Omental fat pad (tissue), 4 donors: ENCODE data around the gene UTF1. TPM values are rescaled to one million over a fixed set of nuclear protein-coding genes. Genes with fewer than 3 reads are reported as not detected.

Experiments used
- ATAC-seq: fragments of 150-250 bp; one replicate; pipeline ENCODE4 v1.9.1; 2016; ENCODE audit warnings: mild to moderate bottlenecking, moderate library complexity; ENCODE audit not compliant: low FRiP score
- DNase-seq: peaks from one replicate; pipeline ENCODE4 v3.0.0-alpha.2; 2019; ENCODE audit warnings: low spot score
- total RNA-seq, 4 donors: library from RNA; depleted of rRNA; stranded (reverse); fragments of >200 nt; gene quantifications; one replicate each; pipeline ENCODE4 v1.1.0, GENCODE V29; 2016
- TF ChIP-seq, protein P1 (sequence below), 3 donors: fragments of 450-650 bp; IDR thresholded peaks; one replicate each; pipeline ENCODE4 v1.5.1; 2016 to 2017; ENCODE audit warnings: antibody characterized with exemption in 3 of 3, mild to moderate bottlenecking in 3 of 3, moderate library complexity in 2 of 3

Gene UTF1
- total RNA-seq, 4 donors from 2014 or later: not detected

DNA sequence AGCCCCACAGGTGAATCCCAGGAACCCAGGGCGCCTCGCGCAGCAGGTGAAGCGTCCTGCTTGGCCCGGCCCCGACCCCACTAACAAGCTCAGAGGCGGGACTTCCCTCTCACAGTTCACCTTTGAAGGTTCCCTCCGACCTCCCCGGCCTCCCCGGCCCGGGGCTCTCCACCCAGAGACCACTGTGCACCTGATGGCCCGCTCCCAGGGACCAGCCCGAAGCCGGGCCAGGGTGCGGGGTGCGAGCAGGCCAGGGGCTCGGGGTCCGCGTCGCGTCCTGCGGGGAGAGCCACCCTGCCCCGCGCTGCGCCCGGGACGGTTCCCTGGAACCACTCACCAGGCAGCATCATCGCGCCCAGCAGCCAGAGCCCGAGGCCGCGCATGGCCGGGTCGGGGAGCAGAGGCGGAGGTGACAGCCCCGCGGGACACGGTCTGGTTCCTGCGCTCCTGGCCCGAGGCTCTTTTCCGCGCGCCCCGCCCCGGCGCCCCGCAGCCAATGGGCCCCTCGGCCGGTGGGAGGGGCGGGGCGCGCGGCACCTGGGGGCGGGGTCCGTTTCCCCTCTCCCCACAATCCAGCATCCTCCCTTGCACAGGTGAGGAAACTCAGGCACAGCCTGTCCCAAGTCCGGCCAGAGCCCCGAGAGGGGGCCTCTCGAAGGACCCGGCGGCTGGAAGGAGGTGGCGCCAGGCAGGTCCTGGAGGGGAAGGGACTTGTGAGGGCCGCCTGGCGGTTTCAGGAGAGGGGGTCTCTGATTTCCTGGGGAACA, 46.6 kb downstream of the UTF1 start, which contains the start of gene ADAM8:
ADAM8 (minus strand) TSS at position 434 of the 767 bp plus-strand sequence; CDS start at position 383, 51 bp downstream.
- ATAC-seq (no peak), DNase-seq (no peak)
- TF ChIP-seq, protein P1, sequence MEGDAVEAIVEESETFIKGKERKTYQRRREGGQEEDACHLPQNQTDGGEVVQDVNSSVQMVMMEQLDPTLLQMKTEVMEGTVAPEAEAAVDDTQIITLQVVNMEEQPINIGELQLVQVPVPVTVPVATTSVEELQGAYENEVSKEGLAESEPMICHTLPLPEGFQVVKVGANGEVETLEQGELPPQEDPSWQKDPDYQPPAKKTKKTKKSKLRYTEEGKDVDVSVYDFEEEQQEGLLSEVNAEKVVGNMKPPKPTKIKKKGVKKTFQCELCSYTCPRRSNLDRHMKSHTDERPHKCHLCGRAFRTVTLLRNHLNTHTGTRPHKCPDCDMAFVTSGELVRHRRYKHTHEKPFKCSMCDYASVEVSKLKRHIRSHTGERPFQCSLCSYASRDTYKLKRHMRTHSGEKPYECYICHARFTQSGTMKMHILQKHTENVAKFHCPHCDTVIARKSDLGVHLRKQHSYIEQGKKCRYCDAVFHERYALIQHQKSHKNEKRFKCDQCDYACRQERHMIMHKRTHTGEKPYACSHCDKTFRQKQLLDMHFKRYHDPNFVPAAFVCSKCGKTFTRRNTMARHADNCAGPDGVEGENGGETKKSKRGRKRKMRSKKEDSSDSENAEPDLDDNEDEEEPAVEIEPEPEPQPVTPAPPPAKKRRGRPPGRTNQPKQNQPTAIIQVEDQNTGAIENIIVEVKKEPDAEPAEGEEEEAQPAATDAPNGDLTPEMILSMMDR (IDR thresholded peaks at IDR 0.05): no peak

DNA sequence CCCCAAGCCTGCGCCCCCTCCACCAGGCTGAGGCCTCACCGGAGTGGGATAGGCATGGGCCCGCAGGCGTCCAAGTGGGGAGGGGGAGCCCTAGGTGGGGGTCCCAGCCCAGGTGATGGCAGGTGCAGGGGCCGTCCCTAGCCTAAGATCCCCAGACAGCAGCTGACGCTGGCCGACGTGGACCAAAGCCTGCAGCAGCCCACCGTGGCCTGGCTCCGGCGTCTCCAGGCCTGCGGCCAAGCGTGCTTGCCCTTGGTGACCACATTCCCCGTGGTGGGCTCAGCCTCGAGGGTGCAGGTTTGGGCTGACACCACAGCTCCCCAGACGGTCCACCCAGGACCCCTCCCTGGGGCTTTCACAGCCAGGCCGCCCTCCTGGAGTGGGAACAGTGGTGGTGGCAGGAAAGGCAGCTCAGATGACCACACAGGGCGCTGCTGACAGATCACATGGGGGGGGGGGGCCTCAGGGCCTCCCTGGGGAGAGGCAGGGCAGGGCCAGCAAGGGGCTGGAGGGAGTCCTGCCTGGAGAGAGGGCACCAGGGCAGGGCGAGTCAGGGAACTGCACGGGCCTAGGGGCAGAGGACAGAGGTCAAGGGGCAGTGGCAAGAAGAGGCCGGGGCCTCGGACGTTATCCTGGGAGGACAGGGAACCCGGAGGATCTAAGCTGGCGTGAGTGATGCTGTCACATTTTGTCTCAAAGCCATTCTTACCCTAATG, 47.4 kb downstream of the UTF1 start:
- no peak for DNase-seq
- no peak for ATAC-seq
- TF ChIP-seq, protein P1 (IDR thresholded peaks at IDR 0.05): no peak

DNA sequence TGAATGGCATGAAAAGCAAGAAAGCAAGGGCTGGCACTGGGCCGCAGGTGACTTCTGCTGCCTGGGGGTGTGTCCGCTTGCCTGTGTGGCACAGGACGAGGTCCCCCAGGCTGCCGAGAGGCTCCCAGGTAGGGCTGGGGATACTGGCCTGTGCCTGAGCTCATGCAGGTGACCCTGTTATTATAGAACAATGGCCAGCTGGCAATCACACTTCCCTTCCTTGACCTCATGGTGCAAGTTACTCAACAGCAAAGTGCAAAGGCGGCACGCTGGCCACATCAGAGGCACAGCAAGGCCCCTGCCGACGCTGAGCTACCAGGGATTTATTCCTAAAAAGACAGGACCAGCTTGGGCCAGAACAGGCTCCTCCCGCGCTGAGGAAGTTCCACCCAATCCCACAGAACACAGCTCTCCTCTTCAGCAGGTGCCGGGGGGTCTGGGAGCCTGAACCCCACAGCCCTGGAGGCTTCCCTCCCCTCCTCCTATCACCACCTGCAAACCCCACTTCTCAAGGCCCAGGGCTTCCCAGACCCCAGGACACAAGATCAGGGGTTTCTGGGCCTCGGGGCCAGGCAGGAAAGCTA, 48.1 kb downstream of the UTF1 start:
- ATAC-seq (no peak), DNase-seq (no peak)
- TF ChIP-seq, protein P1 (IDR thresholded peaks at IDR 0.05): no peak

DNA sequence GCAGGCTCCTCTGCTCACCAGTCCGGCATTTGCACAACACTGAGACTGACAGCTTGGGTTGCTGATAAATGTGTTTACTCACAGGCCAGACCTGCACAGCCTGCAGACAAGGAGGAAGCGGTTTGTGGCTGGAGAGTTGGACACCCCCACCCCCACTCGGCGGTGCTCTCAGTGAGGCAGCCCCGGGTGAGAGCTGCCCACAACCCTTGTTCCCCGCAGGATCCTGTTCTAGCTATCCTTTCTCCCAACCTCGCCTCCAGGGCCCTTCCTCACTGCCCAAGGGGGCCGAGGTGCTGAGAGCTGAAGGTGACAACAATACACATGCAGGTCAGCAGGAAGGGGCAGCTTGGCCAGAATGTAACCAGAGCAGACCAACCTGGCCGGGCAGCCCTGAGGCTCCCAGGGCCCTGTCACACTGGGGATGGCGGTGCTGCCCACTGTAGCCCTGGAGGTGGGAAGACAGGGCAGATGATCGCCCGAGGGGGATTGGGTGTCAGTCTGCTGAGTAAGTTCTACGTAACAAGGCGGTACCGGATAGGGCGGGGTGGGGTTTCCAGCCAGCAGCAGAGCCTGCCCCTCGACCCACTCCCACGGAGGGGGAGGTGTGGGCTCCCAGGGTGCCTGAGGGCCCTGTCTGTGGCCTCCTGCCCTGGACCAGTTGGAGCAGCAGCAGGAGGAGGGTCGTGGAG, 48.7 kb downstream of the UTF1 start:
- TF ChIP-seq, protein P1 (IDR thresholded peaks at IDR 0.05): no peak
- ATAC-seq: no peak
- no peak for DNase-seq

DNA sequence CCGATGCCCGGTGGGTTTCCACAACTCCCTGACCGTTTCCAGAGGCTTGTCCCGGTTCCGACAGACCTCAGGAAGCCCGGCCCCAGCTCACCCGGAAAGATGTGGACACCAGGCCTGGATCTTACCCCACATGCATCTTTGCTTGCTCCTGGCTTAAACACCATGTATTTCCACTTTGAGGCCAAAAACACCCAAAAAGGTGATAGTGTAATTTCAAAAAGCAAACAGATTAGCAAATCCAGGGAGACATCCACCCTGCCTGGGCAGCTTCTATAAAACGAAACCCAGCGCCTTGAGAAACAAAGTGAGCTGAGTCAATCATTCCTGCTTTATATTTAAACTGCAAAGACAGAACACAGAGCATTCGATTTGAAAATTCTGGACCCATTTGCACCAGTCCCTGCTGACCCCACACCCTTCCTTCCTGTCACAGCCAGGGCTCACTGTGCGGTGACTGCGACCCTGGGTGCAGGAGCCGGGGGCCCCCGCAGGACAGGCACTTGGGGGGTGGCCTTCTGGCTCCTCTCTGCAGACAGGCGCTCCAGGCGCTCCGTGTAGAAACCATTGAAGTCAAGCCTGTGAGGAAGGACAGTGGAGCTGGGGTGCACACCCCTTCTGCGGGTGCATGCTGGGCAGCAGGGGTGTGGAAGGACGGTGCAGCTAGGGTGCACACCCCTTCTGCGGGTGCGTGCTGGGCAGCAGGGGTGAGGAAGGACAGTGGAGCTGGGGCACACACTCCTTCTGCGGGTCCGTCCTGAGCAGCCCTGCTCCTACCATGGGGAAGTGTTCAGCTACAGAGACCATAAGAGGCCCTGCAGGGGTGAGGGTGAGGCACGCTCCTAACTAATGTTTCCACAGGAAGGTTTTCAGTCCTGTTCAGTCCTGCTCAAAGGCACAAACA, 49.6 kb downstream of the UTF1 start:
- no peak for ATAC-seq
- TF ChIP-seq, protein P1 (IDR thresholded peaks at IDR 0.05): no peak
- DNase-seq: no peak
